Cardiac fibroblast (primary cell): ENCODE data around the gene PCDHGA1.
"Not testable (repeated sequence)": the region's sequence is repeated elsewhere in the genome, so short reads cannot be mapped to it uniquely, and the experiment has no call there.

Experiments
- DNase-seq, 2 donors: peaks; one replicate each; pipeline versions ENCODE4 v3.0.0 to v3.0.0-alpha.2; 2010; ENCODE audit warnings: low read depth in 2 of 2
- H3K4me3 ChIP-seq, 2 donors: replicated peaks in 1 of 2; 1 replicate in 1 of 2; 2 replicates in 1 of 2; pipeline ENCODE4 v1.5.1; 2011; ENCODE audit warnings: low read depth in 2 of 2, low read length in 2 of 2, mild to moderate bottlenecking in 2 of 2, moderate library complexity in 1 of 2
- TF ChIP-seq, protein P1 (sequence below): IDR thresholded peaks from one replicate; pipeline ENCODE4 v1.5.1; 2011; ENCODE audit warnings: low read depth, mild to moderate bottlenecking, low read length, inconsistent platforms

Gene PCDHGA1

DNA sequence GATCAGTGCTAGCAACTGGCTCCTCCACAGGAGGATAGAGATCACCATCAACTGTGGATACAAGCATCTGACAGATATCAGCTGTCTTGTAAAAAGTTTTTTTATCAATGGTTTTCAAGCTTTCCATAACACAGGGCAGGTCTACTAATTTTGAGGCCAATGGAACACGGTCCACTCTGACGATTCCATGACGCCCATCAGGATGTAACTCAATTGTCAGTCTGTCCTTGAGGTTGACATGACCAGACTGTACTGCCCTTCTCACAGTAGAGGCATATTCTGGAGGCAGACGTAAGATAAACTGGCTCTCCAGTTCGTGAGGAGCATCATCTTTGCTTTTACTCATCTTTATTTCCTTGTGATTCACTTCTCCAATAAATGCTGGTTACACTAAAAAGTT lies 10.6 kb upstream of the PCDHGA1 start:
- TF ChIP-seq, protein P1, sequence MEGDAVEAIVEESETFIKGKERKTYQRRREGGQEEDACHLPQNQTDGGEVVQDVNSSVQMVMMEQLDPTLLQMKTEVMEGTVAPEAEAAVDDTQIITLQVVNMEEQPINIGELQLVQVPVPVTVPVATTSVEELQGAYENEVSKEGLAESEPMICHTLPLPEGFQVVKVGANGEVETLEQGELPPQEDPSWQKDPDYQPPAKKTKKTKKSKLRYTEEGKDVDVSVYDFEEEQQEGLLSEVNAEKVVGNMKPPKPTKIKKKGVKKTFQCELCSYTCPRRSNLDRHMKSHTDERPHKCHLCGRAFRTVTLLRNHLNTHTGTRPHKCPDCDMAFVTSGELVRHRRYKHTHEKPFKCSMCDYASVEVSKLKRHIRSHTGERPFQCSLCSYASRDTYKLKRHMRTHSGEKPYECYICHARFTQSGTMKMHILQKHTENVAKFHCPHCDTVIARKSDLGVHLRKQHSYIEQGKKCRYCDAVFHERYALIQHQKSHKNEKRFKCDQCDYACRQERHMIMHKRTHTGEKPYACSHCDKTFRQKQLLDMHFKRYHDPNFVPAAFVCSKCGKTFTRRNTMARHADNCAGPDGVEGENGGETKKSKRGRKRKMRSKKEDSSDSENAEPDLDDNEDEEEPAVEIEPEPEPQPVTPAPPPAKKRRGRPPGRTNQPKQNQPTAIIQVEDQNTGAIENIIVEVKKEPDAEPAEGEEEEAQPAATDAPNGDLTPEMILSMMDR: no peak
- H3K4me3 ChIP-seq: peak overlapping the region; percentile 71 to 82
- DNase-seq: no peak

DNA sequence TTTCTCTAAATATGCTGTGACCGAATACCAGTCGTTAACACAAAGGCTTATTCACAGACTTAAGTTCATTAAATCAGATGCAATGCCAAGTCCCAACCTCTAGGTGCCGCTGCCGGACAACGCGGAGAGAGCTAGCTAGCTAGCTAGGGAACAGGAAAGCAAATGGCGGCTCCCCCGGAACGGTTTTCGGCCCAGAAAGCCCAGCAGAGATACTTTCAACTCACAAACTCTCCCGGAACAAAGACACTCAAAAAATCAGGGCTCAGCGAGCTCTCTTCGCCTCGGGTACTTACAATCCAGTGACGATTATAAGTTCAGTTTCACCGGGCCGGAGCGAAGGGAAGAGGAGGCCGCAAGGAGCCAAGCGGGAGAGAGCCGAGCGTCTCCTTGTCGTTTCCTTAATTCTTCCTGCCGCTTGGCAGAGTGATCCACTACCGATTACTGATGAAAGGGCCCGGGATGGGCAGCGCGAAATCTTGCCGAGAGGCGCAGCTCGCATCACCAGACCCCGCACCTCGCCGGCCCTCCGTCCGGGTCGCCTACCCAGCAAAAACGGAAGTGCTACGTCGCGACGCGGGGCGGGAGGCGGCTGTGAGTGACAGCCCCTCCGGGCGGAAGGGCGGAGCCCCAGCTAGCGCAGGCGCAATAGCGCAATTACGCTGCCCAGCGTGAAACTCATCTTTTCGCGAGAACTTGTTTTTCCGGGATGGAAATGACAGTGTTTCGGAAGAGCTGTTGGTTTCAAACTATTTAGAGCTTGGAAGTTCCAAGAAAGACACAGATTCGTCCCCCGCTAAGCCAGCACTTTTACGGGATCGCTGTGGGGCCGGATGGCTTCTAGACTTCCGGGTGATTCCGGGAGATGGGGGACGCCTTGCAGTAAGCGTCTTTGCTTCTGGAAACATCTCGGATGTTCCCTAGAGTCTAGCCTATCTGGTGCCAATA lies 9.8 kb upstream of the PCDHGA1 start, which contains the start of gene TAF7:
Gene TAF7, minus strand, starts transcription at position 560 of the 945 bp plus-strand sequence. CDS start 740 bp downstream, outside the sequence.
- TF ChIP-seq, protein P1: peak; percentile 89
- DNase-seq: peak; percentile 96 to 97
- H3K4me3 ChIP-seq: peak within 1 kb of the TSS; percentile 71 to 82

- no peak overlapping the region for H3K4me3 ChIP-seq
- TF ChIP-seq, protein P1: no peak
- DNase-seq: no peak
Observed at GRCh38 chr5:141322261-141322660, 8.1 kb upstream of the PCDHGA1 start.

DNA sequence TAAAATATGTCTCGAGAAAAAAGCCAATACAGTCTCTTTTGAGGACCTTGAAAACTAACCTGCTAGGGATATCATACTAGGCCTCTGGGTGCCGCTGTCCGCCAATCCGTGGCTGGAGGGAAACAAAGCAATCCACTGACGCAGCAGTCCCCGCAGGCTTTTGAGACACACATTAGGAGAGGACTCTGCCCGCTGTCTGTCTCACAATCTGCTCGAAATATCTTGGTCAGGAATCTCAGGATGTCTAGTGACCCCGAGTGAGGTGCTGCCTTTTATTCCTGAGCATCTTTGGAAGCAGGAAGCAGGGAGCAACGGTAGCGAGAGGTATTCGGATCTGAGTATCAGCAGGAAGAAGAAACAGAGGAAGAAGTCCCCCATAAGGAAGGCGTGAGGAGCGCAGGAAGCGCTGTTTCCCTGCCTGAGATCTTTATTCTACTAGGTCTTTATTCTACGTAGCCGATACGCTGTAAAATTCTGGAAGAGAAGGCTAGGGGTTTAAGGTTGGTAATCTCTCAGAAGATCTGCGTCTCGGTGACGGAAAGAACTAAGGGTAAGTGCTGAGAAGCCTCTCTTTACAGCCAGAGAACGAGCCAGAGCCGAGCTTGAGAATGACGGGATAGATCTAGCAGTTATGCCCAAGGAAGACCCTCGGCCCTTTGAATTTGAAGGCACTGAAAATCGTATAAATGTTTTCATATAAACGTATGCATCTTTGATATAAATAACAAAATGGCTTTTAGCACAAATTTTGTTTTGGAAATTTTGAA lies 4.0 kb upstream of the PCDHGA1 start:
- DNase-seq: peak; percentile 72 to 81
- TF ChIP-seq, protein P1: peak; percentile 78
- peak overlapping the region; percentile 35 to 41 for H3K4me3 ChIP-seq

- TF ChIP-seq, protein P1: no peak
- no peak overlapping the region for H3K4me3 ChIP-seq
- DNase-seq: no peak
Observed at GRCh38 chr5:141328231-141328630, 2.1 kb upstream of the PCDHGA1 start.

GRCh38 chr5:141332571-141332970 lies 2.3 kb downstream of the PCDHGA1 start:
- not testable (repeated sequence) for H3K4me3 ChIP-seq, DNase-seq
